ENCODE results near the gene HOXB8.

- TF ChIP-seq CTCF (IDR thresholded peaks at IDR 0.05) (no peak), POLR2A (IDR thresholded peaks at IDR 0.05) (no peak)
Measured at GRCh38 chr17:48576479-48577309, 38.4 kb downstream of the HOXB8 start.

Data from prostate gland (tissue), 2 donors.